Hepatocyte (in vitro differentiated cells): ENCODE results near the gene RALGAPB.

Source experiments
- CTCF ChIP-seq: fragments of 200-600 bp; sonication (generic); IDR thresholded peaks from 2 replicates; pipeline ENCODE4 v1.5.1; 2016; ENCODE audit warnings: antibody characterized with exemption, mild to moderate bottlenecking; ENCODE audit not compliant: poor library complexity
- EZH2 ChIP-seq: fragments of 200-600 bp; sonication (generic); IDR thresholded peaks from 2 replicates; pipeline ENCODE4 v1.6.1; 2016; ENCODE audit warnings: antibody characterized with exemption, mild to moderate bottlenecking, borderline replicate concordance
- EZH2phosphoT487 ChIP-seq: fragments of 200-600 bp; sonication (generic); IDR thresholded peaks from one replicate; pipeline ENCODE4 v1.6.1; 2018; ENCODE audit warnings: antibody characterized with exemption, mild to moderate bottlenecking, low read depth, moderate library complexity; ENCODE audit not compliant: unreplicated experiment, severe bottlenecking

DNA sequence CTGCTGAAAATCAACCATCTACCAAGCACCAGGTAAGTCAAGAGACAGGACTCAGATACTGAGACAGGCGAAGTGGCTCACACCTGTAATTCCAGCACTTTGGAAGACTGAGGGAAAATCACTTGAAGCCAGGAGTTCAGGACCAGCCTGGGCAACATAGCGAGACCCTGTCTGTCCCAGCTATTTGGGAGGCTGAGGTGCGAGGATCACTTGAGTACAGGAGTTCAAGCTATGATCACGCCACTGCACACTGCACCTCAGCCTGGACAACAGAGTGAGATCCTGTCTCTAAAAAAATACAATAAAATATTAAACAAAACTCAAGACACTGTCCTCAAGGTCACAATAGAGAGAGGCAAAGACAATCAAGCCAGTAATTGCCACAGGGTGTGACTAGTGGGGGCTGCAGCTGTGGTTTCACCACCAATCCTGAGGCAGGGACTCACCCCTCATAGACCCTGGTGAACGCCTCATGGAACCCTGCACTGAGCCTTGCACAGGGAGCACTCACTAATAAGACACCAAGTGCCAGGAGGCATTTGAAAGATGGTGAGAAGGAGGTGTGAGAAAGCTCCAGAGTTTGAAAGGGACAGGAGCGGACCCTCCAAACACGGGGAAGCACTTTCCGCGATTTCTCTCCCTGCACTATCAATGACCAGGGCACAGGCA, 39.2 kb upstream of the RALGAPB start:
- TF ChIP-seq CTCF = no peak
- TF ChIP-seq EZH2 = no peak
- TF ChIP-seq EZH2phosphoT487 = no peak
